Colonic mucosa (tissue), 4 donors: ENCODE results near the gene LRIT3. TPM values are rescaled to one million over a fixed set of nuclear protein-coding genes. Genes with fewer than 3 reads are reported as not detected.

ENCODE experiments used
- DNase-seq: peaks from one replicate; pipeline ENCODE4 v3.0.0-alpha.2; 2020
- H3K27ac ChIP-seq: fragments of 200-600 bp; one replicate; pipeline ENCODE4 v1.8.0; 2021
- H3K27me3 ChIP-seq: fragments of 200-600 bp; one replicate; pipeline ENCODE4 v1.8.0; 2021
- H3K36me3 ChIP-seq: fragments of 200-600 bp; one replicate; pipeline ENCODE4 v1.8.0; 2021
- H3K4me1 ChIP-seq: fragments of 200-600 bp; one replicate; pipeline ENCODE4 v1.8.0; 2021; ENCODE audit warnings: mild to moderate bottlenecking
- H3K4me3 ChIP-seq: fragments of 200-600 bp; one replicate; pipeline ENCODE4 v1.8.0; 2021
- H3K9ac ChIP-seq, 2 donors: one replicate each; pipeline ENCODE4 v1.7.0; 2013; ENCODE audit warnings: control low read depth in 2 of 2, low read depth in 2 of 2, low read length in 2 of 2
- H3K9me3 ChIP-seq: fragments of 200-600 bp; one replicate; pipeline ENCODE4 v1.8.0; 2021
- CTCF ChIP-seq: fragments of 200-600 bp; IDR thresholded peaks from one replicate; pipeline ENCODE4 v1.8.0; 2022; ENCODE audit warnings: antibody characterized with exemption, mild to moderate bottlenecking
- intact Hi-C: fragments of 100-400 bp; cut with DNase I; formaldehyde crosslinking; loops from one replicate; pipeline ENCODE4 v1.14.1; 2022
- total RNA-seq, 2 donors: library from RNA; stranded (reverse); fragmentation: NEBNext Ultra II Directional in 1 of 2; extraction: Animal tissue kit (Norgen Biotek cat#: 25700) in 1 of 2; gene quantifications; one replicate each; pipeline ENCODE4 v1.2.1, GENCODE V29; 2021
- donor health status: healthy.
- donor health status: DM: no; HTN: no; CAD: no.
- donor health status: DM: no; HTN: no; CAD: no.

The LRIT3 gene
- total RNA-seq, 2 donors from 2014 or later: 0.15 TPM; not detected in 1

DNA sequence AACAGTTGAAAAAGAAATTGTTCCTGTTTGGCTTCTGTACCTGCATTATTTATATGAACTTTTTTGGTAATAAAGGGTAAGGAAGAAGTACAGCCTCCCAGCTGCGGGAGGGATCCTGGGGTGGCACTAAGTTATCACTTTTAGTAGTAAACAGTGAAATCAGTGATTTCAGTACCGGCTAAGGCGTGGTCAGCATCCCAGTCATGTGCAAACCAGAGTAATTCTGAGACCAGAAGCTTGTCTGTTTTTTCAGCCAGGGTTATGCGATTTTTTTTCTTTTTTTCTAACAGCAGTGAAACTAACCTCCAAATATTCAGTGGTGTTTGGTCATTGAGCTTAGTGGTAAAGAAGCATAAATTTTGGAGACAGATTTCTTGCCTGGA, 68.1 kb downstream of the LRIT3 start:
- no peak overlapping the region for H3K4me3 ChIP-seq
- no peak for TF ChIP-seq CTCF
- no peaks in the 10 kb centered on the region for H3K4me1 ChIP-seq
- no peaks in the 10 kb centered on the region for H3K36me3 ChIP-seq
- H3K27me3 ChIP-seq: no peaks in the 10 kb centered on the region
- no peaks in the 10 kb centered on the region for H3K9me3 ChIP-seq
- DNase-seq: no peak
- intact Hi-C loops: no loop called here
- H3K27ac ChIP-seq: no peak overlapping the region
- no peak overlapping the region for H3K9ac ChIP-seq

DNA sequence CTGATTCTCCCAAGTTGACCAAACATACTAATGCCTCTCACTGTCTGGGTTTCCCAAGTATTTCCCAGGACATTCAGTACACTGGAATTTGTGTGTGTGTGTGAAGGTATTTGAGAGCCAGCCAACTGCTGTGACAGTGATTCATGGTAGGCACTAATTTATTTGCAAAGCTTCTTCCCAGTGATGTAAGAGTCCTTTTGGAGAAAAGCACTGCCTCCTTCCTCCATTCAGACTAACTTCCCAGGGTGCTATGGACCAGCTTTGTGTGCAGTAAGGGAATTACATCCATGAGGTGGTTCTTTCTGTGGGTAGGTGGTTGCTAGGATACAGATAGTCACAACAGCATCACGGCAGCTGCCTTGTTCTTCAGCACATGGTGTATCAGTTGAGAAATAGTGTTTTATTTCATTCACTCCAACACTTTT, 73.5 kb downstream of the LRIT3 start:
- Histone ChIP-seq H3K9ac (no peak overlapping the region), H3K27ac (no peak overlapping the region), H3K4me3 (no peak overlapping the region), H3K4me1 (no peaks in the 10 kb centered on the region), H3K36me3 (no peaks in the 10 kb centered on the region), H3K27me3 (no peaks in the 10 kb centered on the region), H3K9me3 (no peaks in the 10 kb centered on the region)
- intact Hi-C loops: no loop called here
- no peak for TF ChIP-seq CTCF
- DNase-seq: no peak

Other genes starting within 250 kb of the LRIT3 start
- 100 to 1,000 TPM; 110 to 115 TPM for gene CASP6, start 144.7 kb upstream of the LRIT3 start, total RNA-seq
- gene PLA2G12A, start 118.0 kb upstream of the LRIT3 start, total RNA-seq: 10 to 100 TPM; 46.9 to 55.1 TPM
- 1 to 10 TPM; 1.6 to 6.8 TPM for gene CFI, start 46.1 kb upstream of the LRIT3 start, total RNA-seq
- 10 to 100 TPM; 16.8 to 21.0 TPM for gene GAR1, start 32.3 kb upstream of the LRIT3 start, total RNA-seq
- under 1 TPM in 1 of 2 donors, not detected in 1; 0.57 TPM for gene RRH, start 20.1 kb upstream of the LRIT3 start, total RNA-seq
- gene EGF, start 64.8 kb downstream of the LRIT3 start, total RNA-seq: 1 to 10 TPM; 2.2 to 2.8 TPM